GM19395 (cell line): ENCODE measurements around the gene AGXT2.

ENCODE experiments used
- ATAC-seq: cut with Tn5 transposase; IDR thresholded peaks from one replicate; pipeline ENCODE4 v1.9.1; 2021; ENCODE audit warnings: mild to moderate bottlenecking, moderate library complexity; ENCODE audit not compliant: unreplicated experiment

The AGXT2 gene

GRCh38 chr5:35047785-35048404 lies at the start of gene AGXT2:
AGXT2 (minus strand) TSS chr5:35047949; CDS start chr5:35047892, 57 bp downstream.
- no peak for ATAC-seq

GRCh38 chr5:35096932-35097331 lies 49.2 kb upstream of the AGXT2 start:
- ATAC-seq, result no peak

- no peak for ATAC-seq
These were observed 48.5 kb upstream of the AGXT2 start for GRCh38 chr5:35096216-35096615.

- no peak for ATAC-seq
These were observed 47.6 kb upstream of the AGXT2 start for GRCh38 chr5:35095366-35095765.

GRCh38 chr5:35094948-35095347 lies 47.2 kb upstream of the AGXT2 start:
- no peak for ATAC-seq

GRCh38 chr5:35092703-35093102 lies 45.0 kb upstream of the AGXT2 start:
- ATAC-seq, result no peak

GRCh38 chr5:35091704-35092103 lies 44.0 kb upstream of the AGXT2 start:
- no peak for ATAC-seq

- peak; percentile 81 for ATAC-seq
These were observed 41.9 kb upstream of the AGXT2 start for GRCh38 chr5:35089334-35090314.

- ATAC-seq, result no peak
These were observed 40.2 kb upstream of the AGXT2 start for GRCh38 chr5:35087991-35088390.

GRCh38 chr5:35083150-35083549 lies 35.4 kb upstream of the AGXT2 start:
- no peak for ATAC-seq

- no peak for ATAC-seq
These were observed 34.8 kb upstream of the AGXT2 start for GRCh38 chr5:35082530-35082929.

- no peak for ATAC-seq
These were observed 33.4 kb upstream of the AGXT2 start for GRCh38 chr5:35081134-35081533.

- no peak for ATAC-seq
These were observed 25.4 kb upstream of the AGXT2 start for GRCh38 chr5:35073160-35073559.

GRCh38 chr5:35069188-35069587 lies 21.4 kb upstream of the AGXT2 start:
- no peak for ATAC-seq

- no peak for ATAC-seq
These were observed 20.2 kb upstream of the AGXT2 start for GRCh38 chr5:35067985-35068384.

GRCh38 chr5:35066260-35066795 lies 18.6 kb upstream of the AGXT2 start:
- ATAC-seq, result peak; percentile 86

GRCh38 chr5:35063414-35063813 lies 15.7 kb upstream of the AGXT2 start:
- no peak for ATAC-seq

GRCh38 chr5:35061211-35061770 lies 13.5 kb upstream of the AGXT2 start:
- no peak for ATAC-seq

- no peak for ATAC-seq
These were observed 12.5 kb upstream of the AGXT2 start for GRCh38 chr5:35060236-35060635.

GRCh38 chr5:35059251-35059650 lies 11.5 kb upstream of the AGXT2 start:
- no peak for ATAC-seq

- ATAC-seq, result peak; percentile 90
These were observed 10.6 kb upstream of the AGXT2 start for GRCh38 chr5:35058374-35058788.
